Calu3 (cell line): ENCODE results near the gene XCL1. TPM values are rescaled to one million over a fixed set of nuclear protein-coding genes. Genes with fewer than 3 reads are reported as not detected.
A peak's percentile ranks its signal among the peaks of the same experiment; 100 is the strongest.
"Not testable (repeated sequence)": the region's sequence is repeated elsewhere in the genome, so short reads cannot be mapped to it uniquely, and the experiment has no call there.

Experiments used
- Bru-seq: library from RNA; stranded (reverse); fragments of 400-500 nt; gene quantifications from one replicate; lab custom pipeline; 2021; lab: Mats Ljungman, UMichigan
- BruChase-seq, 2 experiments: library from RNA; stranded (reverse); fragments of 400-500 nt; gene quantifications; one replicate each; lab custom pipeline; 2021; lab: Mats Ljungman, UMichigan
- BruUV-seq: library from RNA; stranded (reverse); fragments of 400-500 nt; replicated peaks from 2 replicates; lab custom pipeline; 2021; lab: Mats Ljungman, UMichigan
- CTCF ChIA-PET: fragments of 300-600 bp; sonication (Branson Sonifier 250); formaldehyde crosslinking; loops from one replicate; lab custom pipeline; 2022; ENCODE audit warnings: antibody characterized with exemption; lab: Charles Lee
- DNase-seq: peaks from one replicate; pipeline ENCODE4 v3.0.0; 2022
- H3K27ac Mint-ChIP-seq: one replicate; pipeline ENCODE4 v1.8.0; 2022; ENCODE audit warnings: mixed read lengths; ENCODE audit not compliant: unreplicated experiment
- H3K27me3 Mint-ChIP-seq: one replicate; pipeline ENCODE4 v1.8.0; 2022; ENCODE audit warnings: mixed read lengths; ENCODE audit not compliant: unreplicated experiment
- H3K36me3 Mint-ChIP-seq: one replicate; pipeline ENCODE4 v1.8.0; 2022; ENCODE audit warnings: mild to moderate bottlenecking, moderate library complexity, mixed read lengths; ENCODE audit not compliant: insufficient read depth, unreplicated experiment
- H3K4me1 Mint-ChIP-seq: one replicate; pipeline ENCODE4 v1.8.0; 2022; ENCODE audit warnings: mild to moderate bottlenecking, low read depth, mixed read lengths; ENCODE audit not compliant: unreplicated experiment
- H3K4me3 Mint-ChIP-seq: one replicate; pipeline ENCODE4 v1.8.0; 2022; ENCODE audit warnings: mild to moderate bottlenecking, low read depth, moderate library complexity, mixed read lengths; ENCODE audit not compliant: unreplicated experiment
- H3K9me3 Mint-ChIP-seq: one replicate; pipeline ENCODE4 v1.8.0; 2022; ENCODE audit warnings: low read depth, mixed read lengths; ENCODE audit not compliant: unreplicated experiment
- CTCF ChIP-seq: fragments of 200-600 bp; IDR thresholded peaks from one replicate; pipeline ENCODE4 v1.8.0; 2022; ENCODE audit warnings: antibody characterized with exemption; ENCODE audit not compliant: unreplicated experiment
- intact Hi-C: fragments of 100-400 bp; cut with micrococcal nuclease; formaldehyde crosslinking; loops from one replicate; pipeline ENCODE4 v1.10.0; 2022; ENCODE audit not compliant: unreplicated experiment
- long read RNA-seq: library from polyadenylated mRNA; stranded (forward); transcript quantifications from one replicate; pipeline ENCODE4 v2.0.0, GENCODE V29; 2022
- total RNA-seq: library from RNA; stranded (reverse); gene quantifications from 2 replicates; pipeline ENCODE4 v1.2.3, GENCODE V29; 2022

XCL1 gene
- total RNA-seq, result not detected in 2 replicates
- not detected for Bru-seq, nascent RNA
- BruChase-seq, experiment 1, labeled RNA remaining after a 6-hour chase, result percentile 17 among the genes with signal in this experiment
- not detected for BruChase-seq, experiment 2, labeled RNA remaining after a 2-hour chase
- long read RNA-seq, result 0 reads

GRCh38 chr1:168576245-168576688 is at the start of gene XCL1:
Gene XCL1, plus strand, starts transcription at chr1:168576605. Its CDS starts 33 bp downstream, at chr1:168576638.
- intact Hi-C loops, H3K4me3 Mint-ChIP-seq, CTCF ChIA-PET, DNase-seq, H3K27me3 Mint-ChIP-seq, H3K36me3 Mint-ChIP-seq, H3K9me3 Mint-ChIP-seq, H3K27ac Mint-ChIP-seq, H3K4me1 Mint-ChIP-seq, BruUV-seq: not testable (repeated sequence)

- no peaks in the 10 kb centered on the region for H3K9me3 Mint-ChIP-seq
- BruUV-seq, result no TSS peak
- TF ChIP-seq CTCF, result no peak
- no peak overlapping the region for H3K4me3 Mint-ChIP-seq
- no peaks in the 10 kb centered on the region for H3K4me1 Mint-ChIP-seq
- no peaks in the 10 kb centered on the region for H3K36me3 Mint-ChIP-seq
- no peak overlapping the region for H3K27ac Mint-ChIP-seq
- CTCF ChIA-PET, result no interaction called here
- no peak for DNase-seq
- H3K27me3 Mint-ChIP-seq, result no peaks in the 10 kb centered on the region
- intact Hi-C loops, result no loop called here
Observed at GRCh38 chr1:168529518-168529917, 46.9 kb upstream of the XCL1 start.

- no peaks in the 10 kb centered on the region for H3K27me3 Mint-ChIP-seq
- no peak overlapping the region for H3K27ac Mint-ChIP-seq
- H3K4me3 Mint-ChIP-seq, result no peak overlapping the region
- H3K36me3 Mint-ChIP-seq, result no peaks in the 10 kb centered on the region
- CTCF ChIA-PET, result no interaction called here
- no peaks in the 10 kb centered on the region for H3K4me1 Mint-ChIP-seq
- BruUV-seq, result no TSS peak
- no peak for DNase-seq
- intact Hi-C loops, result no loop called here
- no peak for TF ChIP-seq CTCF
- H3K9me3 Mint-ChIP-seq, result no peaks in the 10 kb centered on the region
Observed at GRCh38 chr1:168531615-168532345, 44.6 kb upstream of the XCL1 start.

- intact Hi-C loops, result no loop called here
- CTCF ChIA-PET, result interaction anchor here (1.1 kb wide), 1 partner anchor 17 kb away, joined by 4 read pairs; no protein-coding TSS in a partner anchor
- no peaks in the 10 kb centered on the region for H3K27me3 Mint-ChIP-seq
- H3K4me3 Mint-ChIP-seq, result no peak overlapping the region
- no peaks in the 10 kb centered on the region for H3K36me3 Mint-ChIP-seq
- H3K9me3 Mint-ChIP-seq, result no peaks in the 10 kb centered on the region
- no peak overlapping the region for H3K27ac Mint-ChIP-seq
- no peak for TF ChIP-seq CTCF
- no peak for DNase-seq
- H3K4me1 Mint-ChIP-seq, result no peaks in the 10 kb centered on the region
- no TSS peak for BruUV-seq
Observed at GRCh38 chr1:168535536-168535935, 40.9 kb upstream of the XCL1 start.

GRCh38 chr1:168540798-168541197 is 35.6 kb upstream of the XCL1 start:
- intact Hi-C loops, DNase-seq, H3K27me3 Mint-ChIP-seq, H3K9me3 Mint-ChIP-seq, H3K27ac Mint-ChIP-seq, H3K4me1 Mint-ChIP-seq, CTCF ChIA-PET, H3K36me3 Mint-ChIP-seq, BruUV-seq, H3K4me3 Mint-ChIP-seq: not testable (repeated sequence)

- H3K36me3 Mint-ChIP-seq, BruUV-seq, DNase-seq, H3K27ac Mint-ChIP-seq, H3K4me3 Mint-ChIP-seq, intact Hi-C loops, CTCF ChIA-PET, H3K27me3 Mint-ChIP-seq, H3K4me1 Mint-ChIP-seq, H3K9me3 Mint-ChIP-seq: not testable (repeated sequence)
Observed at GRCh38 chr1:168542978-168543377, 33.4 kb upstream of the XCL1 start.

- intact Hi-C loops, H3K27me3 Mint-ChIP-seq, H3K4me3 Mint-ChIP-seq, H3K36me3 Mint-ChIP-seq, H3K9me3 Mint-ChIP-seq, DNase-seq, CTCF ChIA-PET, BruUV-seq, H3K27ac Mint-ChIP-seq, H3K4me1 Mint-ChIP-seq: not testable (repeated sequence)
Observed at GRCh38 chr1:168543840-168544498, 32.4 kb upstream of the XCL1 start, which contains the start of gene XCL2. Gene XCL2, minus strand, starts transcription at chr1:168543997. Its CDS starts 33 bp downstream, at chr1:168543964.
